ENCODE measurements around the gene CNPY2.
"Not testable (repeated sequence)": the region's sequence is repeated elsewhere in the genome, so short reads cannot be mapped to it uniquely, and the experiment has no call there.

The CNPY2 gene

DNA sequence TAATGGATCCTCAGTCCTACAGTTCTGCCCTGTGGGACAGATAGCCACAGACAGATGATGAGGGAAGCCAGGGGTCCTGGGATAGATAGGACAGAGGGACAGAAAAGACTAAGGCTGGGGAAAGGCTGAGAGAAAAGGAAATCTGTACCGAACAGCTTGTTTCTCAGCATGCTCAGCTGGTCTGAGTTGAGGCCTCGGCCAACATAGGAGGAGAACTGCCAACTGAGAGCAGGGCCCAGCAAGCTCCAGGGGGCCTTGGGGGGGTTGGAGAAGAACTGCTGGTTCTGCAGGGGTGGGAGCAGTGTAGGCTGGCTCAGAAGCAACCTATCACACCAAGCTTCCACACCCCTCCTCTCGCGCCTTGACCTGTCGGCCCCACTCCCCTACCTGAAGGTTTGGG is 33.0 kb upstream of the CNPY2 start:
- Histone ChIP-seq H2AFZ (ENCODE audit: low read depth, low read length) (no peak overlapping the region), H2BK15ac (ENCODE audit: low read depth, poor library complexity, severe bottlenecking) (no peak overlapping the region), H3K14ac (ENCODE audit: low read length in 2 of 2) (no peak overlapping the region), H3K27me3 (ENCODE audit: control insufficient read depth in 1 of 2, insufficient read depth in 1 of 2, low read length in 2 of 2) (no peaks in the 10 kb centered on the region), H3K79me1 (replicated peaks; ENCODE audit: low read length, poor library complexity, severe bottlenecking) (peaks cover 18% of the 10 kb centered on the region), H2BK5ac (ENCODE audit: low read depth, low read length, poor library complexity, severe bottlenecking) (no peak overlapping the region), H3K9ac (ENCODE audit: low read length) (no peak overlapping the region), H3K36me3 (ENCODE audit: control insufficient read depth in 1 of 2, insufficient read depth in 2 of 2, low read depth in 1 of 2, low read length in 2 of 2) (peaks cover 73 to 91% of the 10 kb centered on the region in 2 experiments), H3K4me3 (ENCODE audit: insufficient read depth in 1 of 2, low read depth in 1 of 2, low read length in 2 of 2) (no peak overlapping the region), H3K18ac (ENCODE audit: low read depth in 1 of 2, low read length in 2 of 2) (no peak overlapping the region), H3K4me2 (ENCODE audit: low read length, poor library complexity, severe bottlenecking) (no peak overlapping the region), H4K8ac (ENCODE audit: low read length) (no peak overlapping the region), H3K9me3 (ENCODE audit: control insufficient read depth, low read length) (no peaks in the 10 kb centered on the region), H2BK120ac (ENCODE audit: low read depth, low read length) (no peak overlapping the region), H4K91ac (ENCODE audit: low read length) (no peak overlapping the region), H3K4ac (ENCODE audit: low read depth in 1 of 2, low read length in 2 of 2) (no peak overlapping the region), H3K4me1 (ENCODE audit: control insufficient read depth, insufficient read depth, low read depth, low read length) (no peaks in the 10 kb centered on the region), H3K27ac (ENCODE audit: low read length, poor library complexity, severe bottlenecking) (no peak overlapping the region), H2BK12ac (ENCODE audit: low read length in 2 of 2) (no peak overlapping the region), H2AK5ac (ENCODE audit: low read length, severe bottlenecking) (no peak overlapping the region), H3K23ac (ENCODE audit: low read length in 2 of 2) (no peak overlapping the region)
- DNase-seq: no peak
- 81% methylated on average over 3 of the region's 5 CpGs for WGBS

DNA sequence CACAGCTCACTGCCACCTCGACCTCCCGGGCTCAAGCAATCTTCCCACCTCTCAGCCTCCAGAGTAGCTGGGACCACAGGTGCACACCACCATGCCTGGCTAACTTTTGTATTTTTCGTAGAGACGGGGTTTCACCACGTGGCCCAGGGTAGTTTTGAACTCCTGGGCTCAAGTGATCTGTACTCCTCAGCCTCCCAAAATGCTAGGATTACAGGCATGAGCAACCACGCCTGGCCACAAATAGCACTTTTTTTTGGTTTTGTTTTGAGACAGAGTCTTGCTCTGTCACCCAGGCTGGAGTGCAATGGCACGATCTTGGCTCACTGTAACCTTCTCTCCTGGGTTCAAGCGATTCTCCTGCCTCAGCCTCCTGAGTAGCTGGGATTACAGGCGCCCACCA is 31.5 kb upstream of the CNPY2 start:
- H3K4ac ChIP-seq (ENCODE audit: low read depth in 1 of 2, low read length in 2 of 2): not testable (repeated sequence)

DNA sequence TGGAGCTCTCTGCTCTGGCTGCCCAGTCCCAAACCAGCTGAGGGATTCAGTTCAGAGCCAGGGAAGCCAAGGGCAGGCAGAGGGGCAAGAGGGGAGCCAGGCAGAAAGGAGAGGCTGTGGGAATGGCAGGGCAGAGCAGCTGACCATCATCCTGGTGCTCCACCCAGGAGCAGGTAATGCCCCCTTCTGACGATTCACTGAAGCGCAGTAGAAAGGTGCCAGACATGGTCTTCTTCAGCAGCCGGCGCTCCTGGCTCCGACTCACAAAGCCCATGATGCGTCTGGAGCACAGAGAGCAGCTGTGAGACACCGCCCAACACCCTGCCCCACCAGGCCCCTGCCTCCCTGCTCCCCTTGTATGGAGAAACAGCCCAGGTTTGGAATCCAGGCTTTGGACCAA is 30.9 kb upstream of the CNPY2 start:
- H3K36me3 ChIP-seq (ENCODE audit: control insufficient read depth in 1 of 2, insufficient read depth in 2 of 2, low read depth in 1 of 2, low read length in 2 of 2): peaks cover 76 to 91% of the 10 kb centered on the region in 2 experiments
- H2AFZ ChIP-seq (ENCODE audit: low read depth, low read length): no peak overlapping the region
- no peak overlapping the region for H3K27ac ChIP-seq (ENCODE audit: low read length, poor library complexity, severe bottlenecking)
- no peak overlapping the region for H3K9ac ChIP-seq (ENCODE audit: low read length)
- no peak overlapping the region for H3K18ac ChIP-seq (ENCODE audit: low read depth in 1 of 2, low read length in 2 of 2)
- H2BK5ac ChIP-seq (ENCODE audit: low read depth, low read length, poor library complexity, severe bottlenecking): no peak overlapping the region
- no peak for DNase-seq
- H4K91ac ChIP-seq (ENCODE audit: low read length): no peak overlapping the region
- H3K27me3 ChIP-seq (ENCODE audit: control insufficient read depth in 1 of 2, insufficient read depth in 1 of 2, low read length in 2 of 2): no peaks in the 10 kb centered on the region
- no peaks in the 10 kb centered on the region for H3K9me3 ChIP-seq (ENCODE audit: control insufficient read depth, low read length)
- whole genome bisulfite sequencing: 89% methylated on average over 7 of the region's 7 CpGs
- no peak overlapping the region for H2BK120ac ChIP-seq (ENCODE audit: low read depth, low read length)
- no peak overlapping the region for H2AK5ac ChIP-seq (ENCODE audit: low read length, severe bottlenecking)
- H3K4me1 ChIP-seq (ENCODE audit: control insufficient read depth, insufficient read depth, low read depth, low read length): no peaks in the 10 kb centered on the region
- no peak overlapping the region for H3K4me3 ChIP-seq (ENCODE audit: insufficient read depth in 1 of 2, low read depth in 1 of 2, low read length in 2 of 2)
- H3K14ac ChIP-seq (ENCODE audit: low read length in 2 of 2): no peak overlapping the region
- no peak overlapping the region for H2BK12ac ChIP-seq (ENCODE audit: low read length in 2 of 2)
- peaks cover 15% of the 10 kb centered on the region for H3K79me1 ChIP-seq (replicated peaks; ENCODE audit: low read length, poor library complexity, severe bottlenecking)
- no peak overlapping the region for H3K4ac ChIP-seq (ENCODE audit: low read depth in 1 of 2, low read length in 2 of 2)
- H4K8ac ChIP-seq (ENCODE audit: low read length): no peak overlapping the region
- H2BK15ac ChIP-seq (ENCODE audit: low read depth, poor library complexity, severe bottlenecking): no peak overlapping the region
- H3K23ac ChIP-seq (ENCODE audit: low read length in 2 of 2): no peak overlapping the region
- no peak overlapping the region for H3K4me2 ChIP-seq (ENCODE audit: low read length, poor library complexity, severe bottlenecking)

More for the DNA sequence above, 31.5 kb upstream of the CNPY2 start:
- not testable (repeated sequence) for DNase-seq; H3K14ac ChIP-seq (ENCODE audit: low read length in 2 of 2); H2BK15ac ChIP-seq (ENCODE audit: low read depth, poor library complexity, severe bottlenecking); H3K27me3 ChIP-seq (ENCODE audit: control insufficient read depth in 1 of 2, insufficient read depth in 1 of 2, low read length in 2 of 2); H3K23ac ChIP-seq (ENCODE audit: low read length in 2 of 2); H3K4me2 ChIP-seq (ENCODE audit: low read length, poor library complexity, severe bottlenecking); H2AFZ ChIP-seq (ENCODE audit: low read depth, low read length); H2BK120ac ChIP-seq (ENCODE audit: low read depth, low read length); H4K91ac ChIP-seq (ENCODE audit: low read length); H3K18ac ChIP-seq (ENCODE audit: low read depth in 1 of 2, low read length in 2 of 2); H2BK5ac ChIP-seq (ENCODE audit: low read depth, low read length, poor library complexity, severe bottlenecking); H2BK12ac ChIP-seq (ENCODE audit: low read length in 2 of 2); H3K9ac ChIP-seq (ENCODE audit: low read length); H3K9me3 ChIP-seq (ENCODE audit: control insufficient read depth, low read length); H3K4me3 ChIP-seq (ENCODE audit: insufficient read depth in 1 of 2, low read depth in 1 of 2, low read length in 2 of 2); H2AK5ac ChIP-seq (ENCODE audit: low read length, severe bottlenecking); H3K27ac ChIP-seq (ENCODE audit: low read length, poor library complexity, severe bottlenecking); H4K8ac ChIP-seq (ENCODE audit: low read length); H3K4me1 ChIP-seq (ENCODE audit: control insufficient read depth, insufficient read depth, low read depth, low read length)
- Histone ChIP-seq H3K36me3 (ENCODE audit: control insufficient read depth in 1 of 2, insufficient read depth in 2 of 2, low read depth in 1 of 2, low read length in 2 of 2) (peaks cover 78 to 92% of the 10 kb centered on the region in 2 experiments), H3K79me1 (replicated peaks; ENCODE audit: low read length, poor library complexity, severe bottlenecking) (peaks cover 15% of the 10 kb centered on the region)
- 100% methylated on average over 9 of the region's 9 CpGs for WGBS

DNA sequence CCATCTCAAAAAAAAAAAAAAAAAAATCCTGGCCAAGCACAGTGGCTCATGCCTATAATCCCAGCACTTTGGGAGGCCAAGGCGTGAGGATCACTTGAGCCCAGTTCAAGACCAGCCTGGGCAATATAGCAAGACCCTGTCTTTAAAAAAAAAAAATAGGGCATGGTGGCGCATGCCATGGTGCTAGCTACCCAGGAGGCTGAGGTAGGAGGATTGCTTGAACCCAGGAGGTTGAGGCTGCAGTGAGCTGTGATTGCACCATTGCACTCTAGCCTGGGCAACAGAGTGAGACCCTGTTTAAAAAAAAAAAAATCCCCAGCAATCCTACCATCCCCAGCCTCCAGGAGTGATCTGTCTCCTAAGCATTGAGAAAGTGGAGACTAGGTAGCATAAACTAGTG is 26.5 kb upstream of the CNPY2 start:
- not testable (repeated sequence) for H3K18ac ChIP-seq (ENCODE audit: low read depth in 1 of 2, low read length in 2 of 2); H3K9me3 ChIP-seq (ENCODE audit: control insufficient read depth, low read length); H3K4me3 ChIP-seq (ENCODE audit: insufficient read depth in 1 of 2, low read depth in 1 of 2, low read length in 2 of 2); H3K4ac ChIP-seq (ENCODE audit: low read depth in 1 of 2, low read length in 2 of 2); H3K14ac ChIP-seq (ENCODE audit: low read length in 2 of 2); H4K8ac ChIP-seq (ENCODE audit: low read length); H2BK12ac ChIP-seq (ENCODE audit: low read length in 2 of 2); H3K79me1 ChIP-seq (replicated peaks; ENCODE audit: low read length, poor library complexity, severe bottlenecking); H2BK5ac ChIP-seq (ENCODE audit: low read depth, low read length, poor library complexity, severe bottlenecking); H3K27ac ChIP-seq (ENCODE audit: low read length, poor library complexity, severe bottlenecking); DNase-seq; H2AK5ac ChIP-seq (ENCODE audit: low read length, severe bottlenecking); H3K27me3 ChIP-seq (ENCODE audit: control insufficient read depth in 1 of 2, insufficient read depth in 1 of 2, low read length in 2 of 2); H3K9ac ChIP-seq (ENCODE audit: low read length); H3K4me2 ChIP-seq (ENCODE audit: low read length, poor library complexity, severe bottlenecking); H4K91ac ChIP-seq (ENCODE audit: low read length); H2BK120ac ChIP-seq (ENCODE audit: low read depth, low read length); H2AFZ ChIP-seq (ENCODE audit: low read depth, low read length); H3K23ac ChIP-seq (ENCODE audit: low read length in 2 of 2); H3K4me1 ChIP-seq (ENCODE audit: control insufficient read depth, insufficient read depth, low read depth, low read length); H2BK15ac ChIP-seq (ENCODE audit: low read depth, poor library complexity, severe bottlenecking)
- 96% methylated on average over 2 of the region's 2 CpGs for WGBS
- H3K36me3 ChIP-seq (ENCODE audit: control insufficient read depth in 1 of 2, insufficient read depth in 2 of 2, low read depth in 1 of 2, low read length in 2 of 2): peaks cover 45 to 58% of the 10 kb centered on the region in 2 experiments

All from mesenchymal stem cell (in vitro differentiated cells and primary cell).